Activated gamma-delta T cell (primary cell): ENCODE results near the gene SNIP1.
"Not testable (repeated sequence)": the region's sequence is repeated elsewhere in the genome, so short reads cannot be mapped to it uniquely, and the experiment has no call there.

Experiments
- DNase-seq: peaks from one replicate; lab custom pipeline; 2025; lab: John Stamatoyannopoulos, UW
- total RNA-seq, 2 donors: gene quantifications; one replicate each; lab custom pipeline; 2026; lab: John Stamatoyannopoulos, UW

The SNIP1 gene, protein sequence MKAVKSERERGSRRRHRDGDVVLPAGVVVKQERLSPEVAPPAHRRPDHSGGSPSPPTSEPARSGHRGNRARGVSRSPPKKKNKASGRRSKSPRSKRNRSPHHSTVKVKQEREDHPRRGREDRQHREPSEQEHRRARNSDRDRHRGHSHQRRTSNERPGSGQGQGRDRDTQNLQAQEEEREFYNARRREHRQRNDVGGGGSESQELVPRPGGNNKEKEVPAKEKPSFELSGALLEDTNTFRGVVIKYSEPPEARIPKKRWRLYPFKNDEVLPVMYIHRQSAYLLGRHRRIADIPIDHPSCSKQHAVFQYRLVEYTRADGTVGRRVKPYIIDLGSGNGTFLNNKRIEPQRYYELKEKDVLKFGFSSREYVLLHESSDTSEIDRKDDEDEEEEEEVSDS
- 48.2 to 51.0 reads per million in 2 donors for total RNA-seq

DNA sequence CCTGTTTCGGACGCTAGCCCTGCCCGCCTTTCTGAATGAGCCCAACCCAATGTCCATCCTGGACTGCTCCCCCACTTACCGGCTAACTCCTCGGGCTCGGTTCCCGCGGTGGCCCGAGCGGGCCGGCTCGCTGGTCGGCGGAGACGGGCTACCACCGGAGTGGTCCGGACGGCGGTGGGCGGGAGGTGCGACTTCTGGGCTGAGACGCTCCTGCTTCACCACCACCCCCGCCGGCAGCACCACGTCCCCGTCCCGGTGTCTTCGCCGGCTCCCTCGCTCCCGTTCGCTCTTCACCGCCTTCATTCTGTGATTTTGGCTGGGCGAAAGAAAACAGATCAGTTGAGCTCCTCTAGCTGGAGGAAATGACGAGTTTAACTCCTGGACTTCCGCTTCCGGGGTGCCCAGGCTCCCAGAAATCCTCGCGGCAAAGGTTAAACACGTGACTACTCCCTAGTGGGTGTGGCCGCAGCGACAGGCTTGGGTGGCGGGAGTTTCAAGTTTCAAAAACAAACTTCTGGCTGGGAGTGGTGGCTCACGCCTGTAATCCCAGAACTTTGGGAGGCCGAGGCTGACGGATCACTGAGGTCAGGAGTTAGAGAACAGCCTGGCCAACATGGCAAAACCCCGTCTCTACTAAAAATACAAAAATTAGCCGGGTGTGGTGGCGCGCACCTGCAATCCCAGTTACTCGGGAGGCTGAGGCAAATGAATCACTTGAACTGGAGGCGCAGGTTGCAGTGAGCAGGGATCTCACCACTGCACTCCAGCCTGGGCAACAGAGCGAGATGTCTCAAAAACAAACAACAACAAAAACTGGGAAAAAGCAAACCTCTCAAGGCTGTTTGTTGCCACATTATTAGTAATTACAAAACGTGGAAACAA, at the start of gene SNIP1:
SNIP1 (minus strand) TSS at position 367 of the 882 bp plus-strand sequence; CDS start at position 303, 64 bp downstream.
- peak; percentile 46 for DNase-seq

DNA sequence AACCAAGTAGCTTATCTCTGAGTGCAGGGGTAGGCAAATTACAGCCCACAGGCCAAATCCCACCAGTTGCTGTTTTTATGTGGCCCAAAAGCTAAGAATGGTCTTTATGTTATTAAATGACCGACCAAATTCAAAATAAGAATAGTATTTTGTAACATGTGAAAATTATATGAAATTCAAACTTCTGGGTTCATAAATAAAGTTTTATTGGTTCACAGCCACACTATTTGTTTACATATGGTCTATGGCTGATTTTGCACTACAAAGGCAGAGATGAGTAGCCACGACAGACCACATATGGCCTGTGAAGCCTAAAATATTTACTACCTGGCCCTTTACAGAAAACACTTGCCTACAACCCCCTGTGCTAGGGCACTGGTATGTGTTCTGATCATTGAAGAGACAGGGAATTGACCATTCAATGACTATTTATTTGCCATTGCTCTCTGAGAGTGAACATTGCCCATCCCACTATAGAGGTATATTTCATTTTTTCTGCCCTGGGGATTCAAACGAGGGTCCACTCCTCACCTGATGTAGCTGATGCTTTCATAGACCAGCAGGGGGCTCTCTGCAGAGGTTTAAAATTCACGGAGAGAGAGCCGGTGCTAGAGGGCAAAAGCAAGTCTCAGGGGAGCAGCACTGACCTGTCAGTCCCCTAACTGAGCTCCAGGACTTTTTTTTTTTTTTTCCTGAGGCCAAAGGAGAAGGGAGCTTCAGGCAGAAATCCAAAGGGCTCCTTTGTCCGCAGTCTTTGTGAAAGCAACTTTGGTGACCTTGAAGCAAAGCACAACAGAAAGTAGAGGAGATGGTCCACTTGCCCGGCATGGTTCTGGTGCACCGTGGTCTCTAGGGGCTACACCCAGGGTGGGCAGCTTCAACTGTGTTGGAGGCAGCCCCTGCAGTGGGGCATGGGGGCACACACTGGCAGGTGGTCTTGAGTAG, 48.9 kb upstream of the SNIP1 start:
- DNase-seq = no peak

DNA sequence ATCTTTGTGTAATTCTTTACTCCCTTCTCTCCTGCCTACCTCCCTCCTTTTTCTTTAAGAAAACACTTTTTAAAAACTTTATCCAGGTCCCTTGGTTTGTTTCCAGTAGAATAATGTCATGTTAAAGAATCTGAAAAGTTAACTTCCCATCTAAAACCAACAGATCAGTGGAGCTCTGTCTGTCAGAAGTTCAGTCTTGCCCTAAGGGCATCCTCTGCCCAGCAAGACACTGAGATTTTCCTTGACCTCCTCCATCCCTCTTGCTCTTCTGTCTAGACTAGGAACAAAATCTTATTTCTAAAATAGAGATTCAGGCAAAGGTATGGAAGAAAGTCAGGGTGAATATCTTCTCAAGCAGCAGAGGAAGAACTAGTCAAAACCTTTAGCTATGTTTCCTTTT, 47.3 kb upstream of the SNIP1 start:
- DNase-seq = no peak

DNA sequence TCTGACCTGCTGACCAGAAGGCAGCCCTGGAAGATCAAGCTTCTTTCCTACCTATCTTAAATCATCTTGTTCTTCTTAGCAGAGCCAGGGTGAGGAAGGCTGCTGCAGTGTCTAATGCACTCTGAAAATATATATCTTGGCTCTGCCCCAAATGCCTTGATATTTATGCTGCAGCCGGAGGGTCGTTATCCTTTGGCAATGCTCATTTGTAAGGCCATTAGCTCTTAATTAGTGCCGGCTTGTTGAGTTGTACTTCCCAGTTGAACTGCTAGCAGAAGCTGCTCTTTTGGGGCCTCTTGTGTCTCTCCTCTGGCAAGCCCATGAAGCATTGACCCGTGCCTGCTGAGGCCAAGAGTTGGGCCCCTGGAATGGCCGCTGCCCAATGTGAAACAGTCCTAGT, 45.8 kb upstream of the SNIP1 start:
- no peak for DNase-seq

DNA sequence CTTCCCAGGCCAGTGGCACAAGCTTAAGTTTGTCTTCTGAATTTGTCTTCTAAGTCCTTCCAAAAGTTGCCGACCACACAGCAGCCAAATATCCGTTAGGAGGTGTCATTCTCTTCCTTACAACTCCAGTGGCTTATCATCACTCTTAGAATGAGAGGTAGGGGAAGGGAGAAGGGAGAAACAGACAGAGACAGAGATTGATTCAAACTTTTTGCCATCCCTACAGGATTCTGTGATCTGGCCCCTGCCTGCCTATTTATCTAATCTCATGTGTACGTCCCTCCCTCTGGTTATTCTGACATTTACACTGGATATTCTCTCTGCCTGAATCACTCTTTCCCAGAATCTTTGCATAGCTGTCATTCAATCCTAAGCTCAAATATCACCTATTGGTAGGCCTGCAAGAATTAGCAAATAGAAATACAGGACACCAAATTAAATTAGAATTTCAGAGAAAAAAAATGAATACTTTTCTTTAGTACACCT, 42.1 kb upstream of the SNIP1 start:
- no peak for DNase-seq

DNA sequence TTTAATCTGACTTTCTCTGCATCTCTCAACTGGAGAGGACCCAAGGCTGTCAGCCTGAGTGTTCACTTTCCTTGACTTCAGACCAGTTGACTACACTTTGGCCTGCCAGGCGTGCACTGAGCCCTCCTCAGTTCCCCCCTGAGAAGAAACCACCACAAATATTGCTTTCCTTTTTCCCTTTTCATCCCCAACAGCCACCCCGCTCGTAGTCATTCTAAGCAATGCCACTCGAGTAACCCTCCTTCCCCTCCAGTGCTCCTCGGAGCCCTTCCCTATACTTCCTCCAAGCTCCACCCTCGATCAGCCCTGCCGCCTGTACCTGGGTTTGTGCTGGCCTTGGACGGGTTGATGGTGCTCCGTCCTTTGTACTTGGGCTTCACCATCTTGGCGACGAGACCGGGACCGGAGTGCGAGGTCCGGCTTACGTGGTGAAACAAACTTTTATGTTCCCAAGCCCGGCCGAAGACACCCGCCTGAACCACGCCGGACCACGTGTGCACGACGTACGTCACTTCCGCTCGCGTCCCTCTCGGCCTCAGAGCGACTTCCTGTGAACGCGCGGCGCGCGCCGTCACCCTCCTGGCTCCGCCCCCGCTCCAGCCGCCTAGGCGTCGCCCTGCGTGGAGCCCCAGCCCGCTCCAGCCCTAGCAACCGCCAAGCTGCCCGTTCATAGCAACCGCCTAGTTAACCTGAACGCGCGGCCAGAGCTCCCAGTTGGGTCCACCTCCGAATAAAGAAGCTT, 41.5 kb upstream of the SNIP1 start, which contains the start of gene GNL2:
GNL2 (minus strand) TSS at position 498 of the 742 bp plus-strand sequence; CDS start at position 383, 115 bp downstream.
- peak; percentile 94 for DNase-seq

DNA sequence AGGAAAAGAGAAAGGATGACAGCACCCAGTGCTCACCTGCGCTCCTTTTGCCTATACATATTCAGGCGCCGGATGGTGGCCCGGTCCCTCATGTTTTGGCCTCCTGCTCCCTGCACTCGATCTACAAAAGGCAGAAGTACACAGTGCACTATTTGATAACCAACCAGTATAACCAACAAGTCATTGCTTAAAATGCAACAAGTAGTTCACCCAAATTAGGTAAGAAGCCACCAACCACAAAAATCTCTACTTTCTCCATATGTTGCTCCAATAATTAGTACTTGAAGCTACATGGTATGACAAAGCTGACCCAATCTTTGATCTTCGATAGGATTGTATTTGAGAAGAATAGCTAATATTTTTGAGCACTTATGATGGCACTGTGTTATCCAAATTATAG, 39.6 kb upstream of the SNIP1 start:
- DNase-seq = no peak

DNA sequence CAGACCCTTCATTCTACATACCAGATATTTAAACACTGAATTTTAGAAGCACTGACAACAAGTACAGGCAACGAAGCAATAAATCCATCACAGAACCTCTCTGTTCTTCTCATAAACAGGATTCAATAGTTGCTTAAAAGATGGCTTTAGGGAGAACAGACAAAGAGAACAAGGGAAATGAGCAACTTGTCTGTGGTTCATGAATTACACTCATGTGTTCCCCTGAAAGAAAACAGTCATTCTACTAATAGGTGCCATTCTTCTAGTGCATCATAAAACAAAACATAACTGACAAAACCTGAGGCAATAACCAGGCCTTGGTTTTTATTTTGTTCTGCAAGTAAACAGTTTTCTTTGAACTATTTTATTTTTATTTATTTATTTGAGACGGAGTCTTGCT, 34.8 kb upstream of the SNIP1 start:
- no peak for DNase-seq

DNA sequence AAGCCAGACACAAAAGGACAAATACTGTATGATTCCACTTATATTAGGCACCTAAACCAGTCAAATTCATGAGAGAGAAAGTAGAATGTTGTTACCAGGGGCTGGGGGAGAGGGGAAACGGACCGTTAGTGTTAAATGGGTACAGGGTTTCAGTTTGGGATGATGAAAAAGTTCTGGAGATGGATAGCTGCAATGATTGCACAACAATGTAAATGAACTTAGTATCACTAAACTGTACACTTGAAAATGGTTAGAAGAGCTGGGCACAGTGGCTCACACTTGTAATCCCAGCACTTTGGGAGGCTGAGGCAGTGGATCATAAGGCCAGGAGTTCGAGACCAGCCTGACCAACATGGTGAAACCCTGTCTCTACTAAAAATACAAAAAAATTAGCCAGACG, 30.5 kb upstream of the SNIP1 start:
- DNase-seq = not testable (repeated sequence)

DNA sequence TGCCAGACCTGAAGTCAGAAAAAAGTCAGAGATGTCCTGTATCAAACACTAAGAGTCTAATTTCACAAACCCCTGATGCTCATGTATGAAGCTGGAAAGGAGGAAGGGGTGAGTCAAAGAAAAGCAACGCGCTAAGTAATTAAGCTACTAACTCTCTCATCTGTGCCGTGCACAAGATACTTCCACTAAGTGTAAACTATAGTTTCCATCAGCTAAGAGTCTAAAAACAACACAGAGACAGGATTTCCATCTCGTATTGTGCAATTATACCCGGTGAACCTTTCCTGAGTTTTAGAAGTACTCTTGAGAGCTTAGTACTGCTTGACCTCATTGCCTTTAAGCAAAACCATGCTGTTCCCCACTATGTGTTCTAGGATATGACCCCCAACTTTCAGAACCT, 21.6 kb upstream of the SNIP1 start:
- DNase-seq = no peak

DNA sequence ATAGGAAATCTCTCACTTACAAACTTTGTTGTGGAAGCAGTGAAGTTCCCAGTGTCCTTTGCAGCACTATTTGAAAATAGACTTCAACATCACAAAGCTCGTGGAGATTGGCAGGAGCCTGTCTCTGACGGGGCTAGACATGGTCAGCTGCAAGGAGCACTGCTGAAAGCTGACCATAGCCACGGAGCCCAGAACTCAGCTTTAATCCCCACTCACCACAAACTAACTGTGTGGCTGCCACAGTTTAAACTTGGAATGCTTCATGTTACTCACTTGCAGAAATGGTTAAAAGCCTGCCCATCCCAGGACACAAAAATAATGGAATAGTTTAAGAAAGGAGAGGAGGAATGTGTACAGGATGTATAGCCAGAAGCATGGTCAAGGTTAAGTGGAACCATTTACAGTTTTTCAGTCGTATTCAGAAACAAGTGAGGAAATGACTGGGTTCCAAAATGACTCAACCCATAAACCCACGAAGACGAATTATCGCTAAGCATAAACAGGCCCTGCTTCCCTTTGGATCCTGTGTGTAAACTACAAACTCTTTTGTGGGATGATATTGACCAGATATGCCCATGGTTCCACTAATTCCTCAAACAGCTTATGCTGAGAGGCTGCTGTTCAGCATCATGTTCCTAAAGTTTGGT, 20.9 kb upstream of the SNIP1 start:
- no peak for DNase-seq

DNA sequence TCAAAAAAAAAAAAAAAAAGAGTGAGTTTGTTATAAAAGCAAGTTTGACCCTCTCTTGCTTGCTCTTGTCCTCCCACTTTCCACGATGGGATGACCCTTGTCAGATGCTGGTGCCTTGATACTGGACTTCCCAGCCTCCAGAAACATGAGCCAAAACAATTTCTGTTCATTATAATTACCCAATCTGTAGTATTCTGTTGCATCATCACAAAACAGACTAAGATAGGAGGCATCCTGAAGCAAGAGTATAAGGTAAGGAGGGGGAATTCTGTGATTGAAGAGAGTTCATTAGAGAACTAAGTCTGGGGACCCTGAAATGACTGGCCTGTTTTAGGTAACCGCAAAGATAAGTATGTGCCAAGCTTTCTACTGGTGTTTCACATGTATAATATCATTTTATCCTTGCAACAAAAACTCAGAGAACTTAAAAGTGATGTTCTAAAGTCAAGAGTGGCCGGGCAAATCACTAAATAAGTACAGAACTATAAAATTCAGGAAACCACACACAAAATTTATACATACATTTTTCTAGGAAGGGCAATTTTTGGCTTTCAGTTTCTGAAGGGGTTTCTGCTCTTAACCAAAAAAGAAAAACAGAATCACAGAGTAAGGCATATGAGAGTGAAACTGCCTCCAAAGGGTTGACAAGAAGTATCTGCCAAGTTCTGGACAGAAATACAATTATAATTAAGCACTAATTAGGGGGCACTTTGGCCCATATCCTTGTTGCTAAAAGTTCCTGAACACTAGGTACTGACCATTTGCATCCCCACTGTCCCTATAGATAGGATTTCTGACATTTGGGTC, 16.6 kb upstream of the SNIP1 start:
- DNase-seq = no peak

DNA sequence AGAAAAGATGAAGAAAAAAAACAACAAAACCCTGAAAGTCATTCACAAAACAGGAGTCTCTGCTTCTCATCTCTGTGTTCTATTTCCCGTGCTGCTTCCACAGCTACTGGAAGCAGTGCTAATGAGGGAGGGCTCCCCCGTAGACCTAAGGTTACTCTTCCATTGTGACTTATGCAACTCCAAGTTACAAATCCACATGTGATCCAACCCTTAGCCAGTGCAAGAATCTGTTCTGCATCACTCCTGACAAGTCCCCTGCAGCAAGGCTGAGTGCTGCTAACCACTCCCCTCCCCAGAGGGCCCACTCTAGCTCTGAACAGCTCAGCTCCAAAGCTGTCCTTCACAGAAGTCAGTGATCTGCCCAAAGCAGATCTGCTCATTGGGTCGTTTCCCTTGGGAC, 12.9 kb upstream of the SNIP1 start:
- DNase-seq = no peak

DNA sequence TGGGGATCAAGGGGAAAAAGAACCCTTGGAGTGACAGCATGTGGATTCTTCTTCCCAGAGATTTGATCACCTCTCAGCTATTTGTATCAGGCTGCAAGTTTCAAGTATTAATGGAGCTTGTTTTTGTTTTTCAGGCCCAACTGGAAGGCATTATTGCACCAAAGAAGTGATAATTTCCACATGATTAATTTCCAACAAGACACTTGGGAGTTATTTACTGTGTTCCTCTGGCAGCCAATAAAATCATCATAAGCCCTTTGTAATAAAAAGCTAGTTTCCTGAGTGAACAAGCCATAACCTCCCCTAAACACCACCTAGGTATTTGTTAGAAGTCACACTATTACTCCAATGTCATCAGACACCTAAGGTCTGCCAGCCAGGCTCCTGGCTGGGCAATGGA, 10.8 kb upstream of the SNIP1 start:
- no peak for DNase-seq

DNA sequence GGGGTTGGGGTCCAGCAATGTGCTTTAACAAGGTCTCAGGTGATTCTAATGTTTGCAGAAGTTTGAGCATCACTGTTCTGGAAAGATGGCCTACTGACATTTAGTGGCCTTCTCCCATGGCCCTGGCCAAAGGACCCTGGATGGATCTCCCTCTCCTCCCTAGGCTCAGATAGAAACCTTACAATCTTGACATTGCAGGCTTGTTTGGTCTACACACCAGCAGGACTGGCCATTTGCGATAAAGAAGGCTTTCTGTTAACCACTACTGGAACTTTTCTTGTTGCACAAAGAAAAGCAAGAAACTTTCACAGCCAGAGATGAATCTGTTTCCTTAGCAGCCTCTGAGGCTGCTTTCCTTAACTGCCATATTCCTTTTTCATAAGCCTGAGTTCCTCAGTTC, 8.9 kb upstream of the SNIP1 start:
- no peak for DNase-seq

DNA sequence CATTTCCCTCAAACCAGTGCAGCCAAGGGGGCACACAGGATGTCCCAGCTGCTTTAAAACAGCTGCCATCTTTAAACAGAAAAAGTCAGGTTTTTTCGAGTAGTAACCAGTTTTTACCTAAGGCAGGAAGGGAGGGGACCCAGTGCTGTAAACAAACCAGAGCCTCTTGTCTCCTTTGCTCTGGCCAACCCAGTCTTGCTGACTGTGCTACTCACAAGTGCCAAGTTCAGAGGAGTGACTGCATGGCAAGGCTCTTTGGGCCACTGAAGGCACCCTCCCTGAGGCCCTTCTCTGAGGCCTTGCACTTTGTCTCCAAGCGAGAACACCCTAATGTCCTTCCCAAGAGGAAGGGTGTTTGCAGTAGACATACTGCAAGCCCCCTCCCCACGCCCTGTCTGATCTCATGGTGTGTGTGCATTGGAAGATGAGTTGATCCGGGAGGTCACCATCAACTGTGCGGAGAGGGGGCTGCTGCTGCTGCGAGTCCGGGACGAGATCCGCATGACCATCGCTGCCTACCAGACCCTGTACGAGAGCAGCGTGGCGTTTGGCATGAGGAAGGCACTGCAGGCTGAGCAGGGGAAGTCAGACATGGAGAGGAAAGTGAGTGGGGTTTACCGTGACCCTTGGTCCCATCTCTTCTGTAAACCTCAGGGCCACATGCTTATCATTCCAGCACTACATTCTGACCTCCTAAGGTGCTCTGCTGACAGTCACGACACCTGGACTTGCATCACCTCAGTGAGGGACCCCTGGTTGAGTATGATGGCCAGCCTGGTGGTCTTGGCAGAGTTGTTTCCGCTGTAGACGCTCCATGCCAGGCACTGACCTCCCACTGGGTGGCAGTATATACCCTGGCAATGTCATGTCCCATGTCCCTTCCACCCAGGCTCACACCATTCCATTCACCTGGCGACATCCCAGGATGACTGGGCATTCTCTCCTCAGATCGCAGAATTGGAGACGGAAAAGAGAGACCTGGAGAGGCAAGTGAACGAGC, 7.3 kb upstream of the SNIP1 start:
- DNase-seq = no peak

DNA sequence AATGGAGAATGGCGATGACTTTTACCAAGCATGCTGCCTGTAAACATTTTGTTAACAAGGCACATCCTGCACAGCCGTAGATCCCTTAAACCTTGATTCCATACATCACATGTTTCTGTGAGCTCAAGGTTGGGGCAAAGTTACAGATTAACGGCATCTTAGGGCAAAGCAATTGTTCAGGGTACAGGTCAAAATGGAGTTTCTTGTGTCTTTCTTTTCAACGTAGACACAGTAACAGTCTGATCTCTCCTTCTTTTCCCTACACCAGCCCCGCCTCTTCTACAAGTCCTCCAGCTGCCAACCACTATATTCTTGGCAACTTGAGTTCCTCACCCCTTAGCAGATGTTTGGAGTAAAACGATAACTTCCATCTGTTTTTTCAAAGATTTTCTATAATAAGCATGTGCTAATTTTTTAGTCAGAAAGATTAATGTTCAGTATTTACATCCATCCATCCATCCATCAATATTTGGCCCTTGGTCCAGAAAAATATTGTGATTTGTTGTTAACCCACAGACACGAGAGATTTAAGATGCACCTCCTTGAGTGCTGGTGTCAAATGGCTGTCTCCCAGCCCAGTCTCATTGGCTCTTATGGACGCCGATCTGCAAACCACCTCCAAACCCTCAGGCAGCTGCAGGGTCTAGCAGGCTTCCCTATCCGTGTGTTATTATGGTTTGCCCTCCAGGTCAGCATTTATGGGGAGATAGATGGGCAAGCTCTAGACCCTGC, 6.5 kb upstream of the SNIP1 start:
- DNase-seq = no peak
